Activated CD8-positive, alpha-beta T cell treated with anti-CD3 and anti-CD28 coated beads for 36 hours (primary cell): Measurements from ENCODE around the gene ALPP. TPM values are rescaled to one million over a fixed set of nuclear protein-coding genes. Genes with fewer than 3 reads are reported as not detected.
A peak's percentile ranks its signal among the peaks of the same experiment; 100 is the strongest.
"Not testable (repeated sequence)": the region's sequence is repeated elsewhere in the genome, so short reads cannot be mapped to it uniquely, and the experiment has no call there.

Experiments
- ATAC-seq: fragments of 200-7000 bp; cut with Tn5 transposase; one replicate; pipeline ENCODE4 v1.10.0; 2021; ENCODE audit warnings: mild to moderate bottlenecking, moderate library complexity
- CTCF ChIA-PET: fragments of 350-600 bp; sonication (Branson Sonifier 250); formaldehyde crosslinking; loops from one replicate; lab custom pipeline; 2021; ENCODE audit warnings: antibody characterized with exemption; lab: Charles Lee
- POLR2A ChIA-PET: fragments of 350-600 bp; sonication (Branson Sonifier 250); formaldehyde crosslinking; loops from one replicate; lab custom pipeline; 2021; ENCODE audit warnings: antibody characterized with exemption; lab: Charles Lee
- DNase-seq: peaks from one replicate; pipeline ENCODE4 v3.0.0-alpha.2; 2020
- H3K27ac Mint-ChIP-seq: one replicate; pipeline ENCODE4 v1.8.0; 2021; ENCODE audit warnings: mild to moderate bottlenecking, mixed read lengths
- H3K27me3 Mint-ChIP-seq: one replicate; pipeline ENCODE4 v1.8.0; 2021; ENCODE audit warnings: mixed read lengths
- H3K36me3 Mint-ChIP-seq: one replicate; pipeline ENCODE4 v1.8.0; 2021; ENCODE audit warnings: low read depth, mixed read lengths
- H3K4me1 Mint-ChIP-seq: one replicate; pipeline ENCODE4 v1.8.0; 2021; ENCODE audit warnings: low read depth, mixed read lengths
- H3K4me3 Mint-ChIP-seq: one replicate; pipeline ENCODE4 v1.8.0; 2021; ENCODE audit warnings: mild to moderate bottlenecking, moderate library complexity, mixed read lengths
- H3K9me3 Mint-ChIP-seq: one replicate; pipeline ENCODE4 v1.8.0; 2021; ENCODE audit warnings: mixed read lengths
- CTCF ChIP-seq: fragments of 200-600 bp; IDR thresholded peaks from one replicate; pipeline ENCODE4 v1.8.0; 2022; ENCODE audit warnings: antibody characterized with exemption, mild to moderate bottlenecking
- intact Hi-C: fragments of 100-400 bp; cut with micrococcal nuclease; formaldehyde crosslinking; loops from one replicate; pipeline ENCODE4 v1.10.0; 2022
- total RNA-seq, 2 experiments: library from RNA; stranded (reverse); gene quantifications; one replicate each; pipeline ENCODE4 v1.2.3, GENCODE V29; 2021

The ALPP gene
- total RNA-seq, 2 experiments from 2014 or later, result not detected

GRCh38 chr2:232362174-232362900 lies 16.2 kb upstream of the ALPP start:
- no peak for ATAC-seq

GRCh38 chr2:232363064-232363783 lies 15.3 kb upstream of the ALPP start:
- H3K36me3 Mint-ChIP-seq, H3K27me3 Mint-ChIP-seq, POLR2A ChIA-PET, ATAC-seq, DNase-seq, H3K9me3 Mint-ChIP-seq, intact Hi-C loops: not testable (repeated sequence)
- CTCF ChIA-PET, result interaction anchor here (1.9 kb wide), 1 partner anchor 9 kb away, joined by 6 read pairs; no protein-coding TSS in a partner anchor
- H3K27ac Mint-ChIP-seq, result peak overlapping the region; percentile 69
- H3K4me3 Mint-ChIP-seq, result peak overlapping the region; percentile 65
- H3K4me1 Mint-ChIP-seq, result peaks cover 24% of the 10 kb centered on the region

More at GRCh38 chr2:232362174-232362900, 16.2 kb upstream of the ALPP start:
- Mint-ChIP-seq H3K27ac (no peak overlapping the region), H3K36me3 (no peaks in the 10 kb centered on the region), H3K4me3 (no peak overlapping the region), H3K27me3 (no peaks in the 10 kb centered on the region), H3K9me3 (no peaks in the 10 kb centered on the region), H3K4me1 (peaks cover 24% of the 10 kb centered on the region)
- no peak for DNase-seq
- ChIA-PET POLR2A (no interaction called here), CTCF (no interaction called here)
- TF ChIP-seq CTCF, result no peak
- intact Hi-C loops, result no loop called here

GRCh38 chr2:232363784-232364615 lies 14.6 kb upstream of the ALPP start:
- Mint-ChIP-seq H3K27ac (peak overlapping the region; percentile 69), H3K36me3 (no peaks in the 10 kb centered on the region), H3K4me1 (peaks cover 24% of the 10 kb centered on the region), H3K4me3 (peak overlapping the region; percentile 65), H3K27me3 (no peaks in the 10 kb centered on the region), H3K9me3 (no peaks in the 10 kb centered on the region)
- CTCF ChIA-PET, result interaction anchor here (1.9 kb wide), 1 partner anchor 8 kb away, joined by 6 read pairs; no protein-coding TSS in a partner anchor
- POLR2A ChIA-PET, result no interaction called here
- intact Hi-C loops, result no loop called here
- ATAC-seq (peak; percentile 57), DNase-seq (peak; percentile 39)
- TF ChIP-seq CTCF, result no peak

- ATAC-seq, POLR2A ChIA-PET, DNase-seq, H3K27me3 Mint-ChIP-seq, H3K36me3 Mint-ChIP-seq, H3K27ac Mint-ChIP-seq, H3K9me3 Mint-ChIP-seq, intact Hi-C loops, H3K4me3 Mint-ChIP-seq: not testable (repeated sequence)
- peaks cover 24% of the 10 kb centered on the region for H3K4me1 Mint-ChIP-seq
- CTCF ChIA-PET, result interaction anchor here (1.9 kb wide), 1 partner anchor 7 kb away, joined by 6 read pairs; no protein-coding TSS in a partner anchor
Observed at GRCh38 chr2:232364806-232365594, 13.6 kb upstream of the ALPP start.

- H3K27me3 Mint-ChIP-seq, result no peaks in the 10 kb centered on the region
- H3K27ac Mint-ChIP-seq, result no peak overlapping the region
- ChIA-PET CTCF (interaction anchor here (1.1 to 3.2 kb wide), 2 partner anchors 11 to 73 kb away, joined by 4 to 8 read pairs; no protein-coding TSS in a partner anchor), POLR2A (no interaction called here)
- no peak overlapping the region for H3K4me3 Mint-ChIP-seq
- ATAC-seq (peak; percentile 78), DNase-seq (no peak)
- peak; percentile 11 for TF ChIP-seq CTCF
- no peaks in the 10 kb centered on the region for H3K9me3 Mint-ChIP-seq
- H3K4me1 Mint-ChIP-seq, result peaks cover 24% of the 10 kb centered on the region
- no peaks in the 10 kb centered on the region for H3K36me3 Mint-ChIP-seq
- intact Hi-C loops, result no loop called here
Observed at GRCh38 chr2:232365621-232366321, 12.8 kb upstream of the ALPP start.

- POLR2A ChIA-PET, intact Hi-C loops, H3K36me3 Mint-ChIP-seq, H3K27me3 Mint-ChIP-seq, ATAC-seq, H3K9me3 Mint-ChIP-seq, DNase-seq, H3K27ac Mint-ChIP-seq, H3K4me3 Mint-ChIP-seq: not testable (repeated sequence)
- H3K4me1 Mint-ChIP-seq, result peaks cover 24% of the 10 kb centered on the region
- CTCF ChIA-PET, result interaction anchor here (0.8 to 3.2 kb wide), 3 partner anchors 12 to 73 kb away, joined by 4 to 8 read pairs (median 4); no protein-coding TSS in a partner anchor
Observed at GRCh38 chr2:232366461-232366860, 12.1 kb upstream of the ALPP start.
